Activated B cell treated with CpG ODN at 0.5 μM for 24 hours (primary cell): Measurements from ENCODE around the gene FIP1L1. TPM values are rescaled to one million over a fixed set of nuclear protein-coding genes. Genes with fewer than 3 reads are reported as not detected.

Experiments
- ATAC-seq: fragments of 200-7000 bp; cut with Tn5 transposase; one replicate; pipeline ENCODE4 v1.10.0; 2021; ENCODE audit warnings: low read depth, mild to moderate bottlenecking, moderate library complexity
- CTCF ChIA-PET: fragments of 350-600 bp; sonication (Branson Sonifier 250); formaldehyde crosslinking; loops from one replicate; lab custom pipeline; 2021; ENCODE audit warnings: antibody characterized with exemption; lab: Charles Lee
- POLR2A ChIA-PET: fragments of 350-600 bp; sonication (Branson Sonifier 250); formaldehyde crosslinking; loops from one replicate; lab custom pipeline; 2021; ENCODE audit warnings: antibody characterized with exemption; lab: Charles Lee
- DNase-seq: peaks from one replicate; pipeline ENCODE4 v3.0.0; 2022
- H3K27ac Mint-ChIP-seq: one replicate; pipeline ENCODE4 v1.8.0; 2020; ENCODE audit warnings: mixed read lengths
- H3K27me3 Mint-ChIP-seq: one replicate; pipeline ENCODE4 v1.8.0; 2021; ENCODE audit warnings: mixed read lengths
- H3K36me3 Mint-ChIP-seq: one replicate; pipeline ENCODE4 v1.8.0; 2021; ENCODE audit warnings: low read depth, mixed read lengths
- H3K4me1 Mint-ChIP-seq: one replicate; pipeline ENCODE4 v1.8.0; 2021; ENCODE audit warnings: mixed read lengths
- H3K4me3 Mint-ChIP-seq: one replicate; pipeline ENCODE4 v1.8.0; 2020; ENCODE audit warnings: mild to moderate bottlenecking, mixed read lengths
- H3K9me3 Mint-ChIP-seq: one replicate; pipeline ENCODE4 v1.8.0; 2020; ENCODE audit warnings: mixed read lengths
- intact Hi-C: fragments of 100-400 bp; cut with micrococcal nuclease; formaldehyde crosslinking; loops from one replicate; pipeline ENCODE4 v1.15.1; 2024
- total RNA-seq: library from RNA; stranded (reverse); gene quantifications from 2 replicates; pipeline ENCODE4 v1.2.3, GENCODE V29; 2022
- TF ChIP-seq, protein P1 (sequence below): fragments of 200-600 bp; IDR thresholded peaks from one replicate; pipeline ENCODE4 v1.8.0; 2022; ENCODE audit warnings: antibody characterized with exemption, mild to moderate bottlenecking

FIP1L1 gene
- total RNA-seq, 1 donor from 2014 or later, result 80.1 TPM

DNA sequence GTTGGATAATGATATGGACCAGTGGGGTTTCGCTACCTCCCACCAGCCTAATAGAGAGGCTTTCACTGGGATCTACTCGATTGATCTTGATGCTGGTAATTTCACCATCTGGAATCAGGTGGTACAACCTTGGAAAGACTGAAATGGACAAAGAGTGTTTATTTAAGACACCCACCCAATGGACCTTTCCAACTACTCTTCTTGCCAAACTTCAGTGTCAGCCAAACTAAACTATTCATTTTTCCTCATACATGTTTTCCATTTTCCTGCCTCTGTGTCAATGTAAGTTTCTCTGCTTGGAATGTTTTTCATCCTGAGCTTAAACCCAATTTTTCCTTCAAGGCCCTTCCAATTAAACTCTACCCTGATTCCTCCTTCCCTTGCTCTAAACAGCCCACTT is 121.3 kb downstream of the FIP1L1 start:
- intact Hi-C loops, result loop anchor here (10.0 kb wide), 1 partner anchor 406 kb away; no protein-coding TSS in a partner anchor
- Mint-ChIP-seq H3K4me1 (no peaks in the 10 kb centered on the region), H3K9me3 (no peaks in the 10 kb centered on the region), H3K4me3 (no peak overlapping the region), H3K27me3 (no peaks in the 10 kb centered on the region), H3K36me3 (no peaks in the 10 kb centered on the region), H3K27ac (no peak overlapping the region)
- ATAC-seq (no peak), DNase-seq (no peak)
- TF ChIP-seq, protein P1, sequence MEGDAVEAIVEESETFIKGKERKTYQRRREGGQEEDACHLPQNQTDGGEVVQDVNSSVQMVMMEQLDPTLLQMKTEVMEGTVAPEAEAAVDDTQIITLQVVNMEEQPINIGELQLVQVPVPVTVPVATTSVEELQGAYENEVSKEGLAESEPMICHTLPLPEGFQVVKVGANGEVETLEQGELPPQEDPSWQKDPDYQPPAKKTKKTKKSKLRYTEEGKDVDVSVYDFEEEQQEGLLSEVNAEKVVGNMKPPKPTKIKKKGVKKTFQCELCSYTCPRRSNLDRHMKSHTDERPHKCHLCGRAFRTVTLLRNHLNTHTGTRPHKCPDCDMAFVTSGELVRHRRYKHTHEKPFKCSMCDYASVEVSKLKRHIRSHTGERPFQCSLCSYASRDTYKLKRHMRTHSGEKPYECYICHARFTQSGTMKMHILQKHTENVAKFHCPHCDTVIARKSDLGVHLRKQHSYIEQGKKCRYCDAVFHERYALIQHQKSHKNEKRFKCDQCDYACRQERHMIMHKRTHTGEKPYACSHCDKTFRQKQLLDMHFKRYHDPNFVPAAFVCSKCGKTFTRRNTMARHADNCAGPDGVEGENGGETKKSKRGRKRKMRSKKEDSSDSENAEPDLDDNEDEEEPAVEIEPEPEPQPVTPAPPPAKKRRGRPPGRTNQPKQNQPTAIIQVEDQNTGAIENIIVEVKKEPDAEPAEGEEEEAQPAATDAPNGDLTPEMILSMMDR, result no peak
- ChIA-PET CTCF (interaction anchor here (1.2 kb wide), 1 partner anchor 9 kb away, joined by 3 read pairs; no protein-coding TSS in a partner anchor), POLR2A (no interaction called here)

DNA sequence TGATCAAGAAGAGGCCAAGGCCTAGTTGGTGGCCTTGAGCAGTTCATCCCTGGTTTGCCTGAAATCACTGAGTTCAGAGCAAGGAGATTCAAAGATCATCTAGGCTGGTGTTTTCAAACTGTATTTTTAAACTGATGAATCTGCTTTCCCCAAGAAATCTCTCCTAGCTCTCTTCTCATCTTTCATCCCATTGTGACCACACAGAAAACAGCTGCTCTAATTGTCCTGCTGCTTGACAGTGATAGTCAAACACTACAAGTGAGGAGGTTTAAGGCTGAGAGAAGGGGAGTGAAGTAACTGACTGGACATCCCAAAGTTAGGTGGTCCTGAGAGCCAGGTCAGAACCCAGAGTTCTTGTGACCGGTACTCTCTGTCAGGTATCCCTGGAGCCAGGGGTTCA is 122.3 kb downstream of the FIP1L1 start:
- H3K9me3 Mint-ChIP-seq, result no peaks in the 10 kb centered on the region
- no peak for DNase-seq
- ATAC-seq, result no peak
- TF ChIP-seq, protein P1, result no peak
- no peaks in the 10 kb centered on the region for H3K27me3 Mint-ChIP-seq
- CTCF ChIA-PET, result interaction anchor here (1.2 kb wide), 1 partner anchor 10 kb away, joined by 3 read pairs; no protein-coding TSS in a partner anchor
- no peak overlapping the region for H3K4me3 Mint-ChIP-seq
- POLR2A ChIA-PET, result no interaction called here
- no peak overlapping the region for H3K27ac Mint-ChIP-seq
- H3K4me1 Mint-ChIP-seq, result no peaks in the 10 kb centered on the region
- intact Hi-C loops, result loop anchor here (10.0 kb wide), 1 partner anchor 405 kb away; no protein-coding TSS in a partner anchor
- H3K36me3 Mint-ChIP-seq, result no peaks in the 10 kb centered on the region

DNA sequence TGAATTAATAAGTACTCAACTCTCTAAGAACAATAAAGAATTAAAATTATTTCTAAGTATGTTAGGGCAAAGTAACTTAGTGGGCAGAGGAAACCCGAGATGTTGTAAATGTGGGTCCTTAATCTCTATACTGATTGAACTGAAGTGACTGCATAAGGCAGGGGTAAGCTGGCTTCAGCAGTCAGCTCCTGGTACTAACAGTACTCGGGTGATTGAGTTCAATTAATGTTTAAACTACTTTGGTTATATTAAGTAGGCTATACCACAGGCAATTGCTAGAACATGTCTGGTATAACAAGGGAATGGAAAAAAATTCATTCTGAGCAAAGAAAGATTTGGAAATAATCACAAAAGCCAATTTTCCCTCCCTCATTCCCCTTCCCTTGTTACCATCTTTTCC is 123.1 kb downstream of the FIP1L1 start:
- CTCF ChIA-PET, result no interaction called here
- no peaks in the 10 kb centered on the region for H3K27me3 Mint-ChIP-seq
- H3K4me1 Mint-ChIP-seq, result no peaks in the 10 kb centered on the region
- DNase-seq (no peak), ATAC-seq (no peak)
- POLR2A ChIA-PET, result no interaction called here
- no peaks in the 10 kb centered on the region for H3K36me3 Mint-ChIP-seq
- no peaks in the 10 kb centered on the region for H3K9me3 Mint-ChIP-seq
- H3K27ac Mint-ChIP-seq, result no peak overlapping the region
- intact Hi-C loops, result no loop called here
- TF ChIP-seq, protein P1, result no peak
- H3K4me3 Mint-ChIP-seq, result no peak overlapping the region

DNA sequence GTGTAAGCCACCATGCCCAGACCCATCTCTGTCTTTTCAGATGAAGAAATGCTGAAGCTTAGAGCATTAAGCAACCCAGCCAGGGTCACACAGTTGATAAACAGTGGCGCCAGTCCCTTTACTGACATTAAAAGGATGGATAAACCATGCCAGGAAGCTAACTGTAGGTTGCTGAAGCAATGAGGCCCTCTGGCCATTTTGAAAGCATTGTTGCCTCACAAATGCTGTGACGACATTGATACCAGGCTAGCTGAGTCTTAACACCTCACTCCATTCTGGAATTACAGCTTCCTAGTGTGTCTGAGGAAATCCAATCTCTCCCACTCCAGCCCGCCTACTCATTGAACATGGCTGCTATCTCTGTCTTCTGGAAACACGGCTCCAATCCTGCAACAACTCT is 124.1 kb downstream of the FIP1L1 start:
- ChIA-PET CTCF (no interaction called here), POLR2A (no interaction called here)
- H3K4me1 Mint-ChIP-seq, result no peaks in the 10 kb centered on the region
- no peak overlapping the region for H3K27ac Mint-ChIP-seq
- TF ChIP-seq, protein P1, result no peak
- ATAC-seq, result no peak
- intact Hi-C loops, result no loop called here
- H3K27me3 Mint-ChIP-seq, result no peaks in the 10 kb centered on the region
- no peak overlapping the region for H3K4me3 Mint-ChIP-seq
- DNase-seq, result no peak
- H3K36me3 Mint-ChIP-seq, result no peaks in the 10 kb centered on the region
- no peaks in the 10 kb centered on the region for H3K9me3 Mint-ChIP-seq

DNA sequence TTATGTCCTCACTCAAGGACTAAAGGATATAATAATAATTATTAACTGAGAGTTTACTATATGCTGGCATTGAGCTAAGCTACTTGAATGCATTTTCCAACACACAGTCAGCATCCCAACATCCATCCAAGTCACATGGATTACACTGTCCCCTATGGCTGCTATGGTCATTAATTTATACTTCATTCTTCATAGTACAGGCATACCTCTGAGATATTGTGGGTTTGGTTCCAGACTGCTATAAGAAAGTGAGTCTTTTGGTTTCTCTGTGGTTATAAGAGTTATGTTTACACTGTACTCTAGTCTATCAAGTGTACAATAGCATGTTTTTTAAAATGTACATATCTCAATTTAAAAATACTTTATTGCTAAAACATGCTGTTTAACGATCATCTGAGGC is 124.7 kb downstream of the FIP1L1 start:
- Mint-ChIP-seq H3K4me3 (no peak overlapping the region), H3K27me3 (no peaks in the 10 kb centered on the region), H3K36me3 (no peaks in the 10 kb centered on the region), H3K27ac (no peak overlapping the region), H3K4me1 (no peaks in the 10 kb centered on the region), H3K9me3 (no peaks in the 10 kb centered on the region)
- intact Hi-C loops, result no loop called here
- TF ChIP-seq, protein P1, result no peak
- ATAC-seq (no peak), DNase-seq (no peak)
- ChIA-PET POLR2A (no interaction called here), CTCF (no interaction called here)
